Esophagus mucosa (tissue), 1 donor: ENCODE data around the gene NRTN. TPM values are rescaled to one million over a fixed set of nuclear protein-coding genes. Genes with fewer than 3 reads are reported as not detected.
"Not testable (repeated sequence)": the region's sequence is repeated elsewhere in the genome, so short reads cannot be mapped to it uniquely, and the experiment has no call there.

Experiments used
- ATAC-seq: fragments of 200-7000 bp; cut with Tn5 transposase; one replicate; pipeline ENCODE4 v1.9.1; 2020
- total RNA-seq: library from RNA; stranded (reverse); gene quantifications from one replicate; pipeline ENCODE4 v1.2.4, GENCODE V29; 2023
- donor health status: DM: yes; HTN: yes; CAD: no.

Gene NRTN
- total RNA-seq, 1 donor from 2014 or later = 2.7 TPM

GRCh38 chr19:5838353-5839064, 33.6 kb downstream of the NRTN start:
- peak; percentile 82 for ATAC-seq

GRCh38 chr19:5839065-5840017, 34.5 kb downstream of the NRTN start, which contains the start of gene FUT6:
TSS of gene FUT6 (minus strand) at chr19:5839702. CDS start at chr19:5832567, 7,135 bp downstream.
- ATAC-seq = peak; percentile 4

DNA sequence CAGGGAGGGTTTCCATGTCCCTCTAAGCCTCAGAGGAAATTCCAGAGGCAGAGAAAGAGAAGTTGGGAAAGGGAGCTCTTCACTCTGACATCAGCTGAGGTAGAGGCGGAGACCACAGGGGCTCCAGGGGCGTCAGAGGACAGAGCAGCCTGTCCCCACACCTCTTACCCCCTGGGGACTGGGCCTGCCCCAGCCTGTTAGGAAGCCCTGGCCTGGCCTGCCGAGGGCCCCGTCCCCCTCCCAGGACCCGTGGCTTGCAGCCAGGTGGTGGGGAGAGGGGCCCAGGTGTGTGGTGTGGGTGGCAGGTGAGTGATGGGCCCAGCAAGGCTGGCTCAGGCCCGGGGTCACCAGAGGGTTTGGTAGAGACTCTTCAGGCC, 36.9 kb downstream of the NRTN start:
- not testable (repeated sequence) for ATAC-seq

DNA sequence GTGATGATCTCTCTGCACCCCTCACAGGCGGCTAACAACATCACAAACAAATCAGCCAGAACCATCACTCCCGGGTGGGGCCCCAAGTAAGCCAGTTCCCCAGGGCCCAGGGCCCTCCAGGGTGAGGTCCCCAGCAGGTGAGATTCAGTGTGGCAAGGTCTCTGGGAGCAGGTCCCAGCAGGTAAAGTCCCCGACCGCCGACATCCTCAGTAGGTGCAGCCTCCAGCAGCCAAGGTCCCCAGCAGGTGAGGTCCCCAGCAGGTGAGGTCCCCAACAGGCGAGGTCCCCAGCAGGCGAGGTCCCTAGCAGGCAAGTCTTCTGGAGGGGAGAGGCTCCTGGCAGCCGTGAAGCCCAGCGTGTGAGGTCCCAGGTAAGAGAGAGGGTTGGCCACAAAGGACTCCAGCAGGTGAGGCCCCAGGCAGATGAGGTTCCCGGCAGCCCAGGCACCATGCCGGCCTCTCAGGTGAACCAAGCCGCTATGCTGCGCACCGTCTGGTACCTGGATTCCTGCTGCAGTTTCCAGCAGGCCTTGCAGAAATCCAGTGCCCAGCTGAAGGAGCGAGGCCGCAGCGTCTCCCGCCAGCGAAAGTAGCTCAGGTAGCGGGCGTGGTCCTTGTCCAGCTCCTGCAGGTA, 38.5 kb downstream of the NRTN start:
- ATAC-seq = no peak

DNA sequence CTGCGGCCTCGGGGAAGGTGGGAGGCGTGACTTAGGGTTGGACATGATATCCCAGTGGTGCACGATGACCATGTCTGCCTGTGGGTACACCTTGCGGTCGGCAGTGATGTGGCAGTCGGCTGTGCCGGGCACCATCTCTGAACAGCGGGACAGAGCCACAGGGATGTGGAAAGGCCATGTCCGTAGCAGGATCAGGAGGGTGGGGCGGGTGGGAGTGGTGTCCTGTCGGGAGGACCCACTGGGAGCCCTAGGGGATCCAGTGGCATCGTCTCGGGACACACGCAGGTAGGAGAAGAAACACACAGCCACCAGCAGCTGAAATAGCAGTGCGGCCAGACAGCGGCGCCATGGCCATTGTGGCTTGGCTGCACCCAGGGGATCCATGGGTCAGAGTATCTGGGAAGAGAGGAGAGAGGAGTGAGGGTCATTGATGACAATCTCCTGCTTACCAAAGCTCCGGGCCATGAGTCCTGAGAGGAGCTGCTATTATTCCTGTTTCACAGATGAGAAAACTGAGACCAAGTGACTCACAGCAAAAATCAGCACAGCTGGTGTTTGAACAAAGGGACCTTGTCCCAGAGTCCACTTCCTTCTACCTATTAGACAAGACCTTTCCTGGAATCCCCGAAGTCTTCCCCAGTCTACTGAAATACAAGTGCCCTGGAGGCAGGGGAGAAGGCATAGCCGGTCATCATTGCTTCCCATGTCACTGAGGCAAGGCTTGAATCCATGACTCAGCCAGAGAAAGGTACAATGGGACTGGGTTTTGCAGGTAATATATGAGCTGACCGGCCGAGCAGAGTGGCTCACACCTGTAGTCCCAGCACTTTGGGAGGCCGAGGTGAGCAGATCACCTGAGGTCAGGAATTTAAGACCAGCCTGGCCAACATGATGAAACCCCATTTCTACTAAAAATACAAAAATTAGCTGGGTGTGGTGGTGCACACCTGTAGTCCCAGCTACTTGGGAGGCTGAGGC, 39.9 kb downstream of the NRTN start:
- ATAC-seq = peak; percentile 36

DNA sequence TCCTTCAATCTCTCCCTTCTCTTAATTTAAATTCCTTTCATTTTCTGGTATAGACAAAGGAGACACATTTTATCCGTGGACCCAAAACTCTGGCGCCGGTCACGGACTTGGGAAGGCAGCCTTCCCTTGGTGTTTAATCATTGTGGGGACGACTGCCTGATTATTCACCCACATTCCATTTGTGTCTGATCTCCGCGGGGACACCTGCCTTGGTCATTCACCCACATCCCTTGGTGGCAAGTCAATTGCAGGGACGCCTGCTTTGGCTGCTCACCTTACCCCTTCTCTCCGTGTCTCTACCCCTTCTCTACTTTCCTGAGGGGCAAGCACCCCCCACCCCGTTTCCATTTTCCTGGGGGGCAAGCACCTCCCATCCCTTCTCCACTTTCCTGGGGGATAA, 43.0 kb downstream of the NRTN start:
- ATAC-seq = not testable (repeated sequence)

GRCh38 chr19:5848621-5849020, 43.8 kb downstream of the NRTN start:
- ATAC-seq = not testable (repeated sequence)

DNA sequence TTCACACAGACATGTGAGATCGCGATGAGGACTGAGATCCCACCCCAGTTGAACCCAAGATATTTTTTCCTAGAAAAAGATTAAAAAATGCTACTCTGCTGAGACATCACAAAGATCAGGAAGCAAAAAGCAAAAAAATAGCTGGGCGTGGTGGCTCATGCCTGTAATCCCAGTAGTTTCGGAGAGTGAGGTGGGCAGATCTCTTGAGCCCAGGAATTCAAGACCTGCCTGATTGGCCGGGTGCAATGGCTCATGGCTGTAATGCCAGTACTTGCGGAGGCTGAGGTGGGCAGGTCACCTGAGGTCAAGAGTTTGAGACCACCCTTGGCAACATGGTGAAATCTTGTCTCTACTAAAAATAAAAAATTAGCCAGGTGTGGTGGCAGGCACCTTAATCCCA, 45.3 kb downstream of the NRTN start:
- ATAC-seq = peak; percentile 64

GRCh38 chr19:5850743-5851293, 46.0 kb downstream of the NRTN start:
- ATAC-seq = peak; percentile 66

DNA sequence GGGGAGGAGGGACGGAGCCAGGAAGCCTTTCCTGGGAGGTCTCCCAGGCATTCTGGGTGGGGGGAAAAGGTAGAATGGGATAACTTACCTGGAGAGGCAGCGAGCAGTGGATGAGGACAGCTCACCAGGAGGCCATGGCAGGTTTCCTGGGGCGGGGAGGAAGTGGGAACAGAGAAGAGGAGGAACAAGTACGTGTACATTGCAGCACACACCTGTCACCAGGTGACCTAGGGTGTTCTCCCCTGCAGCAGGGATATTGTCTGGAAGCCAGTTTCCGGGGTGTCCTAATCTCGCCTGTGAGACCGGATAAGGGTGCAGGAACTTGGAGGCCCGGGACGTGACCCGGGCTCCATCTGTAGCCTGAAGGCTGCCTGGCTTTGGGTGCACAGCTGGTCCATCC, 46.4 kb downstream of the NRTN start, which contains the start of gene FUT3:
Gene FUT3, minus strand, starts transcription at position 148 of the 400 bp plus-strand sequence.
- peak; percentile 97 for ATAC-seq

GRCh38 chr19:5854121-5854520, 49.3 kb downstream of the NRTN start:
- not testable (repeated sequence) for ATAC-seq

DNA sequence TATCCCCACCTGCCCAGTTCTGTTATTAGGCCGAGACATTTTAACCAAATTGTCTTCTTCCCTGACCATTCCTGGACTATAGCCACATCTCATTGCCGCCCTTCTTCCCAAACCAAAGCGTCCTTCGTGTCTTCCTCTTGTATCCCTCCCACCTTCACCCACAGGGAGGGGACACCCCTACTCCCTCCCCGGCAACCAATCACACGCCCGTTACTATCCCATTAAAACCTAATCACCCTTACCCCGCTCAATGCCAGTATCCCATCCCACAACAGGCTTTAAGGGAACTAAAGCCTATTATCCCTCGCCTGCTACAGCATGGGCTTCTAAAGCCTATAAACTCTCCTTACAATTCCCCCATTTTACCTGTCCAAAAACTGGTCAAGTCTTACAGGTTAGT, 50.3 kb downstream of the NRTN start:
- ATAC-seq = not testable (repeated sequence)

DNA sequence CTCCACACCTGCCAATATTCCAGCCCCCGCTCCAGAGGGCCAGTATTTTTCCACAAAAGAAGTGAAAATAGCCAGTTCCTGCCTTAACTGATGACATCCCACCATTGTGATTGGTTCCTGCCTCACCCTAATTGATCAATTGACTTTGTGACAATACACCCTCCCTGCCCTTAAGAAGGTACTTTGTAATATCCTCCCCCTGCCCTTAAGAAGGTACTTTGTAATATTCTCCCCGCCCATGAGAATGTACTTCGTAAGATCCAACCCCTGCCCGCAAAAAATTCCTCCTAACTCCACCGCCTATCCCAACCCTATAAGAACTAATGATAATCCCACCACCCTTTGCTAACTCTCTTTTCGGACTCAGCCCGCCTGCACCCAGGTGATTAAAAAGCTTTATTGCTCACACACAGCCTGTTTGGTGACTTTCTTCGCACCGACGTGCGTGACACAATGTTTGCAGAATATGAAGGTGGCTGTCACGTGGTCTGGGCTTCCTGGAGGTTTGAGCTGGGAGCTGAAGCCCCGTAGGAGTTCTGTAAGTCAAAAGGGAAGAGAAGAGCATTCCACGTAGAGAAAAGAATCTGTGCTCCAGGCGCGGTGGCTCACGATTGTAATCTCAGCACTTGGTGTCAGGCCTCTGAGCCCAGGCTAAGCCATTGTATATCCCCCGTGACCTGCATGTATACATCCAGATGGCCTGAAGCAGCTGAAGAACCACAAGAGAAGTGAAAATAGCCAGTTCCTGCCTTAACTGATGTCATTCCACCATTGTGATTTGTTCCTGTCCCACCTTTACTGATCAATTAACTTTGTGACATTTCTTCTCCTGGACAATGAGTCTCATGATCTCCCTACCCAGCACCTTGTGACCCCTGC, 52.6 kb downstream of the NRTN start:
- peak; percentile 73 for ATAC-seq

GRCh38 chr19:5863030-5863665, 58.3 kb downstream of the NRTN start:
- ATAC-seq = no peak

GRCh38 chr19:5864013-5864720, 59.3 kb downstream of the NRTN start:
- no peak for ATAC-seq

GRCh38 chr19:5864725-5865486, 60.0 kb downstream of the NRTN start:
- no peak for ATAC-seq

DNA sequence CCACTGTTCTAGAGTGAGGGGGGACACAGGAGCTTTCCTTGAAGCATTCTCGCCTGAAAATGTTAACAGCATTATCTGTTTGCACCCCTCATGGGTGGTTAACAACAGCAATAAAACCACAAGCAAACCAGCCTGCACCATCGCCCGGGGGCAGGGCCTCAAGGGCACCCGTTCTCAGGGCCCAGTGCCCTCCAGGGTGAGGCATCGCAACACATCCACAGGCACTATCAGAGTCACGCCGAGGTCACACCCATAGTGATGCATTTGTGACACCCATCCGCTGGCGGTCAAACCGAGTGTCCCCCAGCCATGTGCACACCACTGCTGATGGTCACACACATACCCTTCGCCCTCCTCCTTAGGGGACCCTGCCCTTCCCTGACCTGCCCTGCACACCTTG, 60.9 kb downstream of the NRTN start:
- no peak for ATAC-seq
